22Rv1 (cell line): ENCODE data around the gene TIMP2.

Experiments
- H3K27ac ChIP-seq: fragments of 450-650 bp; 2 replicates; pipeline ENCODE4 v1.5.1; 2017
- CTCF ChIP-seq: fragments of 450-650 bp; IDR thresholded peaks from 2 replicates; pipeline ENCODE4 v1.5.1; 2017; ENCODE audit warnings: mild to moderate bottlenecking
- ZFX ChIP-seq: fragments of 450-650 bp; IDR thresholded peaks from 2 replicates; pipeline ENCODE4 v1.6.1; 2017; ENCODE audit warnings: antibody characterized with exemption, borderline replicate concordance

TIMP2 gene

GRCh38 chr17:78935419-78936323 lies 10.5 kb upstream of the TIMP2 start:
- no peak overlapping the region for H3K27ac ChIP-seq
- TF ChIP-seq CTCF (no peak), ZFX (no peak)

GRCh38 chr17:78934681-78935418 lies 9.7 kb upstream of the TIMP2 start:
- H3K27ac ChIP-seq = no peak overlapping the region
- TF ChIP-seq CTCF = no peak

GRCh38 chr17:78933959-78934568 lies 8.9 kb upstream of the TIMP2 start:
- TF ChIP-seq CTCF (no peak), ZFX (no peak)
- no peak overlapping the region for H3K27ac ChIP-seq

- H3K27ac ChIP-seq = no peak overlapping the region
- TF ChIP-seq CTCF = no peak
- TF ChIP-seq ZFX = no peak
Observed at GRCh38 chr17:78933025-78933958, 8.1 kb upstream of the TIMP2 start.

GRCh38 chr17:78929908-78930775 lies 5.0 kb upstream of the TIMP2 start:
- no peak overlapping the region for H3K27ac ChIP-seq
- TF ChIP-seq CTCF = no peak
- no peak for TF ChIP-seq ZFX
